ENCODE data around the gene NAMPT.
"Not testable (repeated sequence)": the region's sequence is repeated elsewhere in the genome, so short reads cannot be mapped to it uniquely, and the experiment has no call there.

The NAMPT gene

GRCh38 chr7:106298631-106299030, 13.8 kb upstream of the NAMPT start:
- FAIRE-seq = not testable (repeated sequence)

- not testable (repeated sequence) for FAIRE-seq
Measured at GRCh38 chr7:106298155-106298554, 13.4 kb upstream of the NAMPT start.

GRCh38 chr7:106294334-106294733, 9.6 kb upstream of the NAMPT start:
- no peak for FAIRE-seq

GRCh38 chr7:106291247-106291646, 6.5 kb upstream of the NAMPT start:
- no peak for FAIRE-seq

- no peak for FAIRE-seq
Measured at GRCh38 chr7:106290319-106290718, 5.5 kb upstream of the NAMPT start.

GRCh38 chr7:106289848-106290247, 5.1 kb upstream of the NAMPT start:
- FAIRE-seq = no peak

GRCh38 chr7:106288263-106288662, 3.5 kb upstream of the NAMPT start:
- no peak for FAIRE-seq

- no peak for FAIRE-seq
Measured at GRCh38 chr7:106287786-106288185, 3.0 kb upstream of the NAMPT start.

GRCh38 chr7:106285855-106286492, 1.2 kb upstream of the NAMPT start:
- FAIRE-seq = no peak

GRCh38 chr7:106285051-106285854, 470 bp upstream of the NAMPT start:
- FAIRE-seq = no peak

- no peak for FAIRE-seq
Measured at GRCh38 chr7:106283831-106284713, 711 bp downstream of the NAMPT start.

- FAIRE-seq = no peak
Measured at GRCh38 chr7:106283501-106283830, 1.3 kb downstream of the NAMPT start.

GRCh38 chr7:106282852-106283251, 1.9 kb downstream of the NAMPT start:
- no peak for FAIRE-seq

GRCh38 chr7:106282390-106282789, 2.4 kb downstream of the NAMPT start:
- FAIRE-seq = no peak

GRCh38 chr7:106281585-106282318, 3.0 kb downstream of the NAMPT start:
- FAIRE-seq = no peak

GRCh38 chr7:106281127-106281526, 3.7 kb downstream of the NAMPT start:
- FAIRE-seq = no peak

GRCh38 chr7:106279425-106280197, 5.2 kb downstream of the NAMPT start:
- no peak for FAIRE-seq

- FAIRE-seq = no peak
Measured at GRCh38 chr7:106278695-106279094, 6.1 kb downstream of the NAMPT start.

- FAIRE-seq = no peak
Measured at GRCh38 chr7:106277976-106278375, 6.8 kb downstream of the NAMPT start.

- FAIRE-seq = no peak
Measured at GRCh38 chr7:106276513-106276912, 8.3 kb downstream of the NAMPT start.

- FAIRE-seq = no peak
Measured at GRCh38 chr7:106273009-106273668, 11.6 kb downstream of the NAMPT start.
